GM12872 (cell line): ENCODE measurements around the gene CCDC69.

ENCODE experiments used
- TF ChIP-seq, protein P1 (sequence below): IDR thresholded peaks from 3 replicates; pipeline ENCODE4 v1.5.1; 2011; ENCODE audit warnings: low read depth, mild to moderate bottlenecking, low read length, moderate library complexity; ENCODE audit not compliant: insufficient read depth

Gene CCDC69

DNA sequence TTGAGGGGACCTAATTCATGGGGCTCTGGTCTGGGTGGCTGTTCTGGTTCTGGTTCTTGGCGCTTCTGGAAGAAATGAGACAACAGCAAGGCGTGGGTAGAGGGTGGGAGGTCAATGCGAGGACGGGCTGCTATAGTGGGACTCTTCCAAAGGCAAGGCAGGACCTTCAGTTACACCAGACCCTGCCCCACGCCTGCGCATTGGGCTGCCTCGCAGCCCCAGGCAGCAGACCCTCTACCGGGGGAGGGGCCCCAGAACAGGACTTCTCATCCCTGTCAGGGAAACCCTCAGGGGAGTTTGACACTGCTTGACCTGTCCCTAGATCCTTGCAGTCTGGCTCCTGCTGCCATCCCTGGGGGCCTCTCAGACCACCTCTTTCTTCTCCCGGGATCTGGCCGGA is 18.5 kb downstream of the CCDC69 start:
- TF ChIP-seq, protein P1, sequence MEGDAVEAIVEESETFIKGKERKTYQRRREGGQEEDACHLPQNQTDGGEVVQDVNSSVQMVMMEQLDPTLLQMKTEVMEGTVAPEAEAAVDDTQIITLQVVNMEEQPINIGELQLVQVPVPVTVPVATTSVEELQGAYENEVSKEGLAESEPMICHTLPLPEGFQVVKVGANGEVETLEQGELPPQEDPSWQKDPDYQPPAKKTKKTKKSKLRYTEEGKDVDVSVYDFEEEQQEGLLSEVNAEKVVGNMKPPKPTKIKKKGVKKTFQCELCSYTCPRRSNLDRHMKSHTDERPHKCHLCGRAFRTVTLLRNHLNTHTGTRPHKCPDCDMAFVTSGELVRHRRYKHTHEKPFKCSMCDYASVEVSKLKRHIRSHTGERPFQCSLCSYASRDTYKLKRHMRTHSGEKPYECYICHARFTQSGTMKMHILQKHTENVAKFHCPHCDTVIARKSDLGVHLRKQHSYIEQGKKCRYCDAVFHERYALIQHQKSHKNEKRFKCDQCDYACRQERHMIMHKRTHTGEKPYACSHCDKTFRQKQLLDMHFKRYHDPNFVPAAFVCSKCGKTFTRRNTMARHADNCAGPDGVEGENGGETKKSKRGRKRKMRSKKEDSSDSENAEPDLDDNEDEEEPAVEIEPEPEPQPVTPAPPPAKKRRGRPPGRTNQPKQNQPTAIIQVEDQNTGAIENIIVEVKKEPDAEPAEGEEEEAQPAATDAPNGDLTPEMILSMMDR, result no peak

DNA sequence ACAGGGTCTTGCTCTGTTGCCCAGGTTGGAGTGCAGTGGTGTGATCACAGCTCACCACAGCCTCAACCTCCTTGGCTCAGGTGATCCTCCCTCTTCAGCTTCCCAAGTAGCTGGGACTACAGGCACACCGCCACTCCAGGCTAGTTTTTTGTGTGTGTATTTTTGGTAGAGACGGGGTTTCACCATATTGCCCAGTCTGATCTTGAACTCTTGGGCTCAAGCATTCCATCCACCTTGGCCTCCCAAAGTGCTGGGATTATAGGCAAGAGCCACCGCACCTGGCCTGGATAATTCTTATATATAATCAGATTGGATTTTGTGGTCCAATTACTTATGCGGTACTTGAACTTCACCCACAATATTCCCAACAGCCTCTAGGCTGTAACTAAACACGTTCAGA is 19.8 kb downstream of the CCDC69 start:
- TF ChIP-seq, protein P1, result no peak

DNA sequence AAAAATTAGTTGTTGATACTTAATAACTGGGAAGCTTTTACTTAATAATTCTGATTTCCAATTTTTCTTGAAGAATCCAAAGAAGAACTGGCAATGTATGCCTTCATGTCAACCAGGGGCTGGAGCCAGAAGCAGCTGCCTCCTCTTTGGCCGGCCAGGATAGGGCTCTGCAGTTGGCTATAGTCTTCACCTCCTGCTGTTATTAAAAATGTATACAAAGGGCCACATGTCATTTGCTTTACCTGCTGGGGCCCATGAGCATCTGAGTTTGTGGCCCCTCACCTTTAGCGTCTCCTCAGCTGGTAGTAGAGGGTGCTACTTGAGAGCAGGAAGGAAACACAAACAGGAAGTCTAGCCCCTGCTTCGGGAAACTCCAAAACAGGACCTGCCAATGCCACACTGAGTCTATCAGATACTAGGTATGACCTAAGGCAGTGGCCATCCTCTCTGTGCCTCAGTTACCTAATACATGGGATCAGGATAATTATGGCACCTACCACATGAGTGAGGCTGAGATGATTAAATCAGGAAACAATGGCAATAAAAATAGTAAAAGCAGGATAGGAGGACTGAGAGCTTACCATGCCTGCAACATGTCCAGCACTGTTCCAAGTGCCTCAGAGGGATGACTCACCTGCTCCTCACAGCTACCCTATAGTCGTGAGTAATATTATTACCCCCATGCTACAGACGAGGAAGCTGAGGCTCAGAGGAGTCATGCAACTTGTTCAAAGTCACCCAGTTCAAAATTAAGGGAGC is 21.3 kb downstream of the CCDC69 start:
- TF ChIP-seq, protein P1, result no peak

DNA sequence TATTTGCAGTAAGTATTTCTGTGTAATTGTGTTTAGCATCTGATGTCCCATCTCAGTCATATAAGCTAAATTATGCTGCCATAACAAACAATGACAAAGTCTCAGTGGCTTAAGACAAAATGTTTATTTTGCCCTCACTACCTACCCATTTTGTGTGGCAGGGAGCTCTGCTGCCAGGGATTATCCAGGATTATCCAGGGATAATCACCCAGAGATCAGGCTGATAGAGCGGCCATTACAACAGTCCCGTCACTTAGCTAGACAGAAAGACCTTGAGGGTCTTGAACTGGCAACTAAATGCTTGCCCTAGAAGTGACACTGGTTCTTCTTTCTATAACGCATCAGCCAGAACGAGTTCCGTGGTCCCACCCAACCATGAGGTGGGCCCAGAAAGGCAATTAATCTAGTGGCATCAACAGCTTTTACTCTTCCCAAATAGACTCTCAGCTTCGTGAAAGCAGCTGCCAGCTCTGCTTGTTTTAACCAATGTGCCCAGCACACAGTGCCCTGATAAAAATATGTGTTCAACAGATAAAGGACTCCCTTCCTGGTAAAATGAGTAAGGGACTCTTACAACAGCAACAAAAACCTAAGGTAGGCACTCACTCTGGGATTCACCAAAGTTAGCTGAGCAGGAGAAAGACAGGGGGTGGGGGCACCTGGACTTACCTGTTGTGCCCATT is 22.8 kb downstream of the CCDC69 start:
- TF ChIP-seq, protein P1, result no peak

- TF ChIP-seq, protein P1, result no peak
These were observed 24.2 kb downstream of the CCDC69 start for GRCh38 chr5:151199581-151200185.

- TF ChIP-seq, protein P1, result no peak
These were observed 25.0 kb downstream of the CCDC69 start for GRCh38 chr5:151198861-151199260.

- TF ChIP-seq, protein P1, result no peak
These were observed 27.2 kb downstream of the CCDC69 start for GRCh38 chr5:151196556-151197290.
